Neural cell (in vitro differentiated cells): Measurements from ENCODE around the gene LAMP1. TPM values are rescaled to one million over a fixed set of nuclear protein-coding genes. Genes with fewer than 3 reads are reported as not detected.

Experiments
- H2AFZ ChIP-seq: fragments of 200-600, 300-800 bp; sonication (generic), shearing (Covaris generic); 2 replicates; pipeline ENCODE4 v1.6.0; 2014; ENCODE audit warnings: low read depth, mild to moderate bottlenecking, antibody characterized with exemption, low read length, moderate library complexity
- H3F3A ChIP-seq: fragments of 200-600 bp; shearing (Covaris generic); 2 replicates; pipeline ENCODE4 v1.6.1; 2016; ENCODE audit warnings: mild to moderate bottlenecking, moderate library complexity, mixed read lengths, antibody characterized with exemption, low read length; ENCODE audit not compliant: insufficient read depth, poor library complexity, severe bottlenecking
- H3K27ac ChIP-seq: fragments of 200-600, 300-800 bp; sonication (generic), shearing (Covaris generic); 2 replicates; pipeline ENCODE4 v1.5.1; 2014; ENCODE audit warnings: mild to moderate bottlenecking, low read length, moderate library complexity
- H3K27me3 ChIP-seq: fragments of 300-800, 200-600 bp; sonication (generic), shearing (Covaris generic); 2 replicates; pipeline ENCODE4 v1.6.0; 2014; ENCODE audit warnings: mild to moderate bottlenecking, low read depth, low read length, moderate library complexity; ENCODE audit not compliant: insufficient read depth
- H3K36me3 ChIP-seq: fragments of 300-800, 200-600 bp; sonication (generic), shearing (Covaris generic); 2 replicates; pipeline ENCODE4 v1.5.1; 2014; ENCODE audit warnings: mild to moderate bottlenecking, antibody characterized with exemption, low read length, moderate library complexity; ENCODE audit not compliant: insufficient read depth
- H3K4me2 ChIP-seq: fragments of 300-800, 200-600 bp; sonication (generic), shearing (Covaris generic); 2 replicates; pipeline ENCODE4 v1.6.0; 2014; ENCODE audit warnings: mild to moderate bottlenecking, low read length
- H3K4me3 ChIP-seq: fragments of 300-800, 200-600 bp; sonication (generic), shearing (Covaris generic); 2 replicates; pipeline ENCODE4 v1.5.1; 2014; ENCODE audit warnings: mild to moderate bottlenecking, low read length, moderate library complexity
- H3K79me2 ChIP-seq: fragments of 200-600 bp; shearing (Covaris generic); replicated peaks from 2 replicates; pipeline ENCODE4 v1.6.0; 2014; ENCODE audit warnings: mild to moderate bottlenecking, low read length, moderate library complexity; ENCODE audit not compliant: insufficient read depth
- H3K9ac ChIP-seq: fragments of 300-800, 200-600 bp; sonication (generic), shearing (Covaris generic); 2 replicates; pipeline ENCODE4 v1.6.1; 2016; ENCODE audit warnings: mild to moderate bottlenecking, low read length, mixed read lengths
- H3K9me2 ChIP-seq: fragments of 200-600 bp; shearing (Covaris generic); 2 replicates; pipeline ENCODE4 v1.6.1; 2016; ENCODE audit warnings: mild to moderate bottlenecking, low read length, mixed read lengths; ENCODE audit not compliant: insufficient read depth
- H3K9me3 ChIP-seq: fragments of 200-600, 300-800 bp; sonication (generic), shearing (Covaris generic); 2 replicates; pipeline ENCODE4 v1.6.1; 2016; ENCODE audit warnings: mild to moderate bottlenecking, mixed run types, low read length, moderate library complexity, mixed read lengths
- H4K20me1 ChIP-seq: fragments of 200-600 bp; shearing (Covaris generic); 2 replicates; pipeline ENCODE4 v1.6.1; 2016; ENCODE audit warnings: mild to moderate bottlenecking, mixed run types; ENCODE audit not compliant: insufficient read depth
- EP300 ChIP-seq: fragments of 450-650 bp; conservative IDR thresholded peaks from 2 replicates; pipeline ENCODE4 v1.6.1; 2014; ENCODE audit warnings: antibody characterized with exemption, mild to moderate bottlenecking, moderate library complexity; ENCODE audit not compliant: poor library complexity, severe bottlenecking
- EZH2 ChIP-seq: fragments of 200-600, 300-800 bp; shearing (Covaris generic), sonication (generic); IDR thresholded peaks from 2 replicates; pipeline ENCODE4 v1.6.1; 2014; ENCODE audit warnings: antibody characterized with exemption, low read length, borderline replicate concordance, mild to moderate bottlenecking; ENCODE audit not compliant: insufficient read depth, poor library complexity, severe bottlenecking
- MXI1 ChIP-seq: fragments of 450-650 bp; conservative IDR thresholded peaks from 2 replicates; pipeline ENCODE4 v1.6.1; 2014; ENCODE audit warnings: antibody characterized with exemption, mild to moderate bottlenecking; ENCODE audit not compliant: poor library complexity, severe bottlenecking
- POLR2AphosphoS5 ChIP-seq: IDR thresholded peaks from 2 replicates; pipeline ENCODE4 v1.6.1; 2012
- RAD21 ChIP-seq: fragments of 450-650 bp; conservative IDR thresholded peaks from 2 replicates; pipeline ENCODE4 v1.6.1; 2014; ENCODE audit warnings: antibody characterized with exemption, mild to moderate bottlenecking, moderate library complexity
- REST ChIP-seq: IDR thresholded peaks from 2 replicates; pipeline ENCODE4 v1.6.1; 2012; ENCODE audit warnings: borderline replicate concordance
- SMC3 ChIP-seq: fragments of 450-650 bp; conservative IDR thresholded peaks from 2 replicates; pipeline ENCODE4 v1.6.1; 2014; ENCODE audit warnings: antibody characterized with exemption, mild to moderate bottlenecking, moderate library complexity; ENCODE audit not compliant: poor library complexity
- TAF1 ChIP-seq: IDR thresholded peaks from 2 replicates; pipeline ENCODE4 v1.6.1; 2012; ENCODE audit warnings: low read depth
- polyA plus RNA-seq: library from polyadenylated mRNA; depleted of rRNA; stranded (reverse); fragments of >200 nt; gene quantifications from 2 replicates; pipeline ENCODE4 v1.2.3, GENCODE V29; 2014
- TF ChIP-seq, protein P1 (sequence below): fragments of 450-650 bp; IDR thresholded peaks from 2 replicates; pipeline ENCODE4 v1.5.1; 2014; ENCODE audit warnings: antibody characterized with exemption, mild to moderate bottlenecking, moderate library complexity; ENCODE audit not compliant: poor library complexity, severe bottlenecking

LAMP1 gene
- polyA plus RNA-seq, 1 donor from 2014 or later = 69.7 TPM

DNA sequence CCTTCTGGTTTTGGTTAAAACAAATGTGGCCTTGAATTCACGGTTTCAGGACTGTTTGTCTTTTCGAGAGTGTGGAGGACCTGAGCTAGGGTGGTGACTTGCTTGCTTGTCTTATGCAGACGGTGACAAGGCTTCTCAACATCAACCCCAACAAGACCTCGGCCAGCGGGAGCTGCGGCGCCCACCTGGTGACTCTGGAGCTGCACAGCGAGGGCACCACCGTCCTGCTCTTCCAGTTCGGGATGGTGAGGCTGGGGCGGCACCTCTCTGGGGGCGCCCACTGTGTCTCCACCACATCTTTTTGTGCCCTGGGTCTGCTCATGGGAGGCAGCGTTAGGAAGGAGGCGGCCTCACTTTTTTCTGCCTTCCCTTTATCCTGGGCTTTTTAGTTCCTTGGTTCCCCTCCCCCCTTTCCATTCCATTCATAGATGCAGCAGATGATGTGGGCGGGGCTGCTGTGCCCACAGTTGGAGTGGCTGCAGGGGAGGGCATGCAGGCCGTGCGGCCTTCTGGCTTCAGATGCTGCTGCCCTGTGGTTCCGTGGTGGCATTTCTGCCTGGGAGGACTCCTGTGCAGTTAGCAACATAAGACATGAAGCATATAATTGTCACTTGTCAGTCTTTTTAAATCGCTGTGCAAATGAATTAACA lies 23.3 kb downstream of the LAMP1 start:
- Histone ChIP-seq H3K4me3 (no peak overlapping the region), H3K4me2 (no peak overlapping the region), H3K9ac (no peak overlapping the region), H3K9me2 (no peaks in the 10 kb centered on the region), H3K27ac (no peak overlapping the region), H3F3A (no peaks in the 10 kb centered on the region), H3K9me3 (no peaks in the 10 kb centered on the region), H3K36me3 (no peaks in the 10 kb centered on the region), H3K27me3 (no peaks in the 10 kb centered on the region), H2AFZ (no peak overlapping the region), H4K20me1 (no peaks in the 10 kb centered on the region), H3K79me2 (no peaks in the 10 kb centered on the region)
- no peak for TF ChIP-seq EP300
- TF ChIP-seq MXI1 = no peak
- no peak for TF ChIP-seq POLR2AphosphoS5
- TF ChIP-seq TAF1 = no peak
- no peak for TF ChIP-seq RAD21
- TF ChIP-seq REST = no peak
- TF ChIP-seq SMC3 = no peak
- no peak for TF ChIP-seq EZH2

- Histone ChIP-seq H3K9me3 (no peaks in the 10 kb centered on the region), H3K9ac (no peak overlapping the region), H3K4me2 (no peak overlapping the region), H3K9me2 (no peaks in the 10 kb centered on the region), H3K27me3 (no peaks in the 10 kb centered on the region), H4K20me1 (no peaks in the 10 kb centered on the region), H2AFZ (no peak overlapping the region), H3K36me3 (no peaks in the 10 kb centered on the region), H3K4me3 (no peak overlapping the region), H3K79me2 (no peaks in the 10 kb centered on the region), H3F3A (no peaks in the 10 kb centered on the region), H3K27ac (no peak overlapping the region)
- TF ChIP-seq SMC3 (no peak), EZH2 (no peak), TAF1 (no peak), MXI1 (no peak), RAD21 (no peak), POLR2AphosphoS5 (no peak), REST (no peak), EP300 (no peak)
- TF ChIP-seq, protein P1, sequence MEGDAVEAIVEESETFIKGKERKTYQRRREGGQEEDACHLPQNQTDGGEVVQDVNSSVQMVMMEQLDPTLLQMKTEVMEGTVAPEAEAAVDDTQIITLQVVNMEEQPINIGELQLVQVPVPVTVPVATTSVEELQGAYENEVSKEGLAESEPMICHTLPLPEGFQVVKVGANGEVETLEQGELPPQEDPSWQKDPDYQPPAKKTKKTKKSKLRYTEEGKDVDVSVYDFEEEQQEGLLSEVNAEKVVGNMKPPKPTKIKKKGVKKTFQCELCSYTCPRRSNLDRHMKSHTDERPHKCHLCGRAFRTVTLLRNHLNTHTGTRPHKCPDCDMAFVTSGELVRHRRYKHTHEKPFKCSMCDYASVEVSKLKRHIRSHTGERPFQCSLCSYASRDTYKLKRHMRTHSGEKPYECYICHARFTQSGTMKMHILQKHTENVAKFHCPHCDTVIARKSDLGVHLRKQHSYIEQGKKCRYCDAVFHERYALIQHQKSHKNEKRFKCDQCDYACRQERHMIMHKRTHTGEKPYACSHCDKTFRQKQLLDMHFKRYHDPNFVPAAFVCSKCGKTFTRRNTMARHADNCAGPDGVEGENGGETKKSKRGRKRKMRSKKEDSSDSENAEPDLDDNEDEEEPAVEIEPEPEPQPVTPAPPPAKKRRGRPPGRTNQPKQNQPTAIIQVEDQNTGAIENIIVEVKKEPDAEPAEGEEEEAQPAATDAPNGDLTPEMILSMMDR = no peak
Observed at GRCh38 chr13:113321546-113321945, 24.5 kb downstream of the LAMP1 start.
